ENCODE data around the gene SEMA3D. TPM values are rescaled to one million over a fixed set of nuclear protein-coding genes. Genes with fewer than 3 reads are reported as not detected.

Gene SEMA3D
- total RNA-seq, 1 donor from 2014 or later, result 13.6 TPM

GRCh38 chr7:85175217-85175616 lies 11.6 kb downstream of the SEMA3D start:
- Histone ChIP-seq H3K27me3 (no peaks in the 10 kb centered on the region), H3K4me3 (no peak overlapping the region), H3K9me3 (no peaks in the 10 kb centered on the region), H3K36me3 (no peaks in the 10 kb centered on the region), H3K27ac (no peak overlapping the region), H3K4me1 (no peaks in the 10 kb centered on the region)
- TF ChIP-seq CTCF (IDR thresholded peaks at IDR 0.05), result no peak
- intact Hi-C loops (cut with DNase I), result no loop called here
- ATAC-seq (no peak), DNase-seq (no peak)

- Histone ChIP-seq H3K36me3 (no peaks in the 10 kb centered on the region), H3K27ac (no peak overlapping the region), H3K27me3 (no peaks in the 10 kb centered on the region), H3K4me3 (no peak overlapping the region), H3K4me1 (no peaks in the 10 kb centered on the region), H3K9me3 (no peaks in the 10 kb centered on the region)
- no peak for TF ChIP-seq CTCF (IDR thresholded peaks at IDR 0.05)
- DNase-seq (no peak), ATAC-seq (peak; percentile 43)
- intact Hi-C loops (cut with DNase I), result no loop called here
These were observed 14.3 kb downstream of the SEMA3D start for GRCh38 chr7:85172530-85172941.

- intact Hi-C loops (cut with DNase I), result no loop called here
- DNase-seq (no peak), ATAC-seq (no peak)
- H3K27ac ChIP-seq, result no peak overlapping the region
- H3K4me1 ChIP-seq, result no peaks in the 10 kb centered on the region
- TF ChIP-seq CTCF (IDR thresholded peaks at IDR 0.05), result no peak
- H3K9me3 ChIP-seq, result no peaks in the 10 kb centered on the region
- no peaks in the 10 kb centered on the region for H3K36me3 ChIP-seq
- no peak overlapping the region for H3K4me3 ChIP-seq
- H3K27me3 ChIP-seq, result no peaks in the 10 kb centered on the region
These were observed 19.2 kb downstream of the SEMA3D start for GRCh38 chr7:85167636-85168035.

GRCh38 chr7:85165263-85165662 lies 21.6 kb downstream of the SEMA3D start:
- Histone ChIP-seq H3K27ac (no peak overlapping the region), H3K9me3 (no peaks in the 10 kb centered on the region), H3K27me3 (no peaks in the 10 kb centered on the region), H3K36me3 (no peaks in the 10 kb centered on the region), H3K4me3 (no peak overlapping the region), H3K4me1 (no peaks in the 10 kb centered on the region)
- intact Hi-C loops (cut with DNase I), result no loop called here
- ATAC-seq (no peak), DNase-seq (no peak)
- no peak for TF ChIP-seq CTCF (IDR thresholded peaks at IDR 0.05)

- H3K27ac ChIP-seq, result no peak overlapping the region
- no peaks in the 10 kb centered on the region for H3K4me1 ChIP-seq
- no peak for TF ChIP-seq CTCF (IDR thresholded peaks at IDR 0.05)
- no peaks in the 10 kb centered on the region for H3K36me3 ChIP-seq
- no peak for ATAC-seq
- no peaks in the 10 kb centered on the region for H3K27me3 ChIP-seq
- no peak for DNase-seq
- H3K4me3 ChIP-seq, result no peak overlapping the region
- no peaks in the 10 kb centered on the region for H3K9me3 ChIP-seq
- intact Hi-C loops (cut with DNase I), result no loop called here
These were observed 22.5 kb downstream of the SEMA3D start for GRCh38 chr7:85164376-85164775.

GRCh38 chr7:85162721-85163120 lies 24.1 kb downstream of the SEMA3D start:
- ATAC-seq (no peak), DNase-seq (no peak)
- H3K36me3 ChIP-seq, result no peaks in the 10 kb centered on the region
- H3K4me1 ChIP-seq, result no peaks in the 10 kb centered on the region
- H3K27ac ChIP-seq, result no peak overlapping the region
- H3K9me3 ChIP-seq, result no peaks in the 10 kb centered on the region
- no peak for TF ChIP-seq CTCF (IDR thresholded peaks at IDR 0.05)
- no peak overlapping the region for H3K4me3 ChIP-seq
- H3K27me3 ChIP-seq, result no peaks in the 10 kb centered on the region
- intact Hi-C loops (cut with DNase I), result no loop called here
